ENCODE data around the gene PRKCD. TPM values are rescaled to one million over a fixed set of nuclear protein-coding genes. Genes with fewer than 3 reads are reported as not detected.

The PRKCD gene
- total RNA-seq, 1 experiment from 2014 or later, result 19.2 TPM

GRCh38 chr3:53190659-53191058 is 29.6 kb downstream of the PRKCD start:
- ChIA-PET POLR2A (no interaction called here), CTCF (interaction anchor here (1.1 to 1.2 kb wide), 2 partner anchors 30 to 56 kb away, joined by 3 to 4 read pairs; no protein-coding TSS in a partner anchor)
- H3K27ac Mint-ChIP-seq, result no peak overlapping the region
- H3K4me1 Mint-ChIP-seq, result peaks cover 19% of the 10 kb centered on the region
- no peak for ATAC-seq
- H3K36me3 Mint-ChIP-seq, result peaks cover 4% of the 10 kb centered on the region; the same call in 1 of the 2 replicates
- no peak for DNase-seq (ENCODE audit: low spot score)
- H3K9me3 Mint-ChIP-seq, result no peaks in the 10 kb centered on the region
- no peak overlapping the region for H3K4me3 Mint-ChIP-seq
- H3K27me3 Mint-ChIP-seq (ENCODE audit: low read depth), result peaks cover 4% of the 10 kb centered on the region; the same call in 1 of the 2 replicates
- TF ChIP-seq ZNF138 (CRISPR knock-in tag; conservative IDR thresholded peaks at IDR 0.05) (no peak), ARID4B (CRISPR knock-in tag; IDR thresholded peaks at IDR 0.05; ENCODE audit: borderline replicate concordance) (no peak), ESRRA (CRISPR knock-in tag; IDR thresholded peaks at IDR 0.05; ENCODE audit: borderline replicate concordance) (no peak)
- TF ChIP-seq, protein P1, sequence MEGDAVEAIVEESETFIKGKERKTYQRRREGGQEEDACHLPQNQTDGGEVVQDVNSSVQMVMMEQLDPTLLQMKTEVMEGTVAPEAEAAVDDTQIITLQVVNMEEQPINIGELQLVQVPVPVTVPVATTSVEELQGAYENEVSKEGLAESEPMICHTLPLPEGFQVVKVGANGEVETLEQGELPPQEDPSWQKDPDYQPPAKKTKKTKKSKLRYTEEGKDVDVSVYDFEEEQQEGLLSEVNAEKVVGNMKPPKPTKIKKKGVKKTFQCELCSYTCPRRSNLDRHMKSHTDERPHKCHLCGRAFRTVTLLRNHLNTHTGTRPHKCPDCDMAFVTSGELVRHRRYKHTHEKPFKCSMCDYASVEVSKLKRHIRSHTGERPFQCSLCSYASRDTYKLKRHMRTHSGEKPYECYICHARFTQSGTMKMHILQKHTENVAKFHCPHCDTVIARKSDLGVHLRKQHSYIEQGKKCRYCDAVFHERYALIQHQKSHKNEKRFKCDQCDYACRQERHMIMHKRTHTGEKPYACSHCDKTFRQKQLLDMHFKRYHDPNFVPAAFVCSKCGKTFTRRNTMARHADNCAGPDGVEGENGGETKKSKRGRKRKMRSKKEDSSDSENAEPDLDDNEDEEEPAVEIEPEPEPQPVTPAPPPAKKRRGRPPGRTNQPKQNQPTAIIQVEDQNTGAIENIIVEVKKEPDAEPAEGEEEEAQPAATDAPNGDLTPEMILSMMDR (IDR thresholded peaks at IDR 0.05), result no peak
- TF ChIP-seq, protein P2, sequence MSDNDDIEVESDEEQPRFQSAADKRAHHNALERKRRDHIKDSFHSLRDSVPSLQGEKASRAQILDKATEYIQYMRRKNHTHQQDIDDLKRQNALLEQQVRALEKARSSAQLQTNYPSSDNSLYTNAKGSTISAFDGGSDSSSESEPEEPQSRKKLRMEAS (CRISPR knock-in tag; IDR thresholded peaks at IDR 0.05), result no peak
- TF ChIP-seq, protein P3, sequence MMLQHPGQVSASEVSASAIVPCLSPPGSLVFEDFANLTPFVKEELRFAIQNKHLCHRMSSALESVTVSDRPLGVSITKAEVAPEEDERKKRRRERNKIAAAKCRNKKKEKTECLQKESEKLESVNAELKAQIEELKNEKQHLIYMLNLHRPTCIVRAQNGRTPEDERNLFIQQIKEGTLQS (CRISPR knock-in tag; conservative IDR thresholded peaks at IDR 0.05), result no peak

DNA sequence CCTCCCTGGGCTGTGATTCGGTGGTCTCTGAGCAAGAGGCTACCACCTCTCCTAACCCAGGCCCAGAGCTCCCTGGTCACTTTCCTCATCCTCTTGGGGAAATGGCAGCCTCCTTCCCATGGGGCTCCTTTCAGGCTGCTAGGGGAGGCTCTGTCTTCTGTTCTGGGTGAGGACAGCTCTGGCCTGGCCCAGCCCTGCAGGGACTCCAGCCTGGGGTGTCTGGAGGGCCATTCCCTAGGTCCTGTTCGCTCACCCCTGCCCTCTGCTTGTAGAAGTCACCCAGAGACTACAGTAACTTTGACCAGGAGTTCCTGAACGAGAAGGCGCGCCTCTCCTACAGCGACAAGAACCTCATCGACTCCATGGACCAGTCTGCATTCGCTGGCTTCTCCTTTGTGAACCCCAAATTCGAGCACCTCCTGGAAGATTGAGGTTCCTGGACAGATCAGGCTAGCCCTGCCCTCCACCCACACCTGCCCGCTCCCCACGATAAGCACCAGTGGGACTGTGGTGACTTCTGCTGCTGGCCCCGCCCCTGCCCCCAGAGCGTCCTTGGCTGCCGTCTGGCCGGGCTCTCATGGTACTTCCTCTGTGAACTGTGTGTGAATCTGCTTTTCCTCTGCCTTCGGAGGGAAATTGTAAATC is 30.9 kb downstream of the PRKCD start:
- POLR2A ChIA-PET, result no interaction called here

More for the DNA sequence above, 30.9 kb downstream of the PRKCD start:
- ATAC-seq (no peak), DNase-seq (ENCODE audit: low spot score) (no peak)
- H3K27me3 Mint-ChIP-seq (ENCODE audit: low read depth), result peaks cover 5% of the 10 kb centered on the region; the same call in 1 of the 2 replicates
- no peak overlapping the region for H3K27ac Mint-ChIP-seq
- no peaks in the 10 kb centered on the region for H3K9me3 Mint-ChIP-seq
- TF ChIP-seq RORB (CRISPR knock-in tag; IDR thresholded peaks at IDR 0.05) (no peak), ZNF138 (CRISPR knock-in tag; conservative IDR thresholded peaks at IDR 0.05) (no peak), E2F1 (CRISPR knock-in tag; IDR thresholded peaks at IDR 0.05) (no peak), NR1H2 (CRISPR knock-in tag; IDR thresholded peaks at IDR 0.05) (no peak), MXD4 (CRISPR knock-in tag; IDR thresholded peaks at IDR 0.05; ENCODE audit: borderline replicate concordance) (no peak), ETV6 (CRISPR knock-in tag; IDR thresholded peaks at IDR 0.05) (no peak), ESRRA (CRISPR knock-in tag; IDR thresholded peaks at IDR 0.05; ENCODE audit: borderline replicate concordance) (no peak), CREM (CRISPR knock-in tag; IDR thresholded peaks at IDR 0.05) (no peak), HMGXB4 (CRISPR knock-in tag; IDR thresholded peaks at IDR 0.05) (no peak)
- TF ChIP-seq, protein P4, sequence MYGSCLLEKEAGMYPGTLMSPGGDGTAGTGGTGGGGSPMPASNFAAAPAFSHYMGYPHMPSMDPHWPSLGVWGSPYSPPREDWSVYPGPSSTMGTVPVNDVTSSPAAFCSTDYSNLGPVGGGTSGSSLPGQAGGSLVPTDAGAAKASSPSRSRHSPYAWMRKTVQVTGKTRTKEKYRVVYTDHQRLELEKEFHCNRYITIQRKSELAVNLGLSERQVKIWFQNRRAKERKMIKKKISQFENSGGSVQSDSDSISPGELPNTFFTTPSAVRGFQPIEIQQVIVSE (CRISPR knock-in tag; IDR thresholded peaks at IDR 0.05; ENCODE audit: borderline replicate concordance), result no peak
- peaks cover 4% of the 10 kb centered on the region; the same call in 1 of the 2 replicates for H3K36me3 Mint-ChIP-seq
- no peak overlapping the region for H3K4me3 Mint-ChIP-seq
- peaks cover 24% of the 10 kb centered on the region for H3K4me1 Mint-ChIP-seq
- CTCF ChIA-PET, result interaction anchor here (1.0 to 1.1 kb wide), 2 partner anchors 58 to 81 kb away, joined by 3 to 4 read pairs; no protein-coding TSS in a partner anchor
